Measurements from ENCODE around the gene TNFAIP3.
A peak's percentile ranks its signal among the peaks of the same experiment; 100 is the strongest.

Gene TNFAIP3

DNA sequence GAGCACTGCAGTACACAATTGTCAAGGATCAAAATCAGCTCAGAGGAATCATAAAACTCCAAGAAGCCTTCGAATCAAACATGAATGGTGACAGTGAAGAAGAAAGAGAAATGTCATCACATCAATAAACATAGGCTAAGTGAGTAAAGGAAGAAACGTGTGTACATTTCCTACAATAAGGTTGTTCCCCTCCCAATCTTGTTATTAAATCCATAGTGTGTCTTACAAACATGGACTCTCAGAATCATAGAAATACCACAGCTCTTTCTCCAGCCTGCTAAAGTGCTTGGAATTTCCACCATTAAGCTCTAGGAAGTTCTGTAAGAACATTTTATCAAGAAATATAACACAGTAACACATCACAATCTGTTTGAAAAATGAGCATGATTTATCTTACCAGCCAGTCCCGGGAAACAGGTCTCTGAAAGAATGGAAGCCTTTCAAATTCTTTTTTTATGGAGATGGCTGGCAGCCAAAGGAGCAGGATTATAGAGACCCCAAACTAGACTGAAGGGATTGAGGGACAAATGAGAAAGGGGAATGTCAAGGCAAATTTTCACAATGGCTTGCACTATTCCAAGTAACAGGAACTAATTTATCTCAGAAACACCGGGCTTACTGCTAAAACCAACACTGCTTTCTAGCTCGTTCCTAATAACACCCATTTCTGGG is 4.5 kb upstream of the TNFAIP3 start:
- Histone ChIP-seq H3K36me3 (ENCODE audit: control insufficient read depth, insufficient read depth, low read length) (no peaks in the 10 kb centered on the region), H3K9me3 (ENCODE audit: control insufficient read depth, low read length) (no peaks in the 10 kb centered on the region), H3K4me1 (ENCODE audit: control insufficient read depth, insufficient read depth, low read length) (peaks cover 13% of the 10 kb centered on the region), H3K4me3 (ENCODE audit: insufficient read depth, low read depth, low read length) (no peak overlapping the region), H3K27ac (ENCODE audit: insufficient read depth, low read depth, low read length, poor library complexity, severe bottlenecking) (no peak overlapping the region), H3K27me3 (ENCODE audit: control insufficient read depth, insufficient read depth, low read length, poor library complexity, severe bottlenecking) (peaks cover 4% of the 10 kb centered on the region)
- 82 to 88% methylated on average over 4 to 5 of the region's 5 CpGs for WGBS, 2 experiments

DNA sequence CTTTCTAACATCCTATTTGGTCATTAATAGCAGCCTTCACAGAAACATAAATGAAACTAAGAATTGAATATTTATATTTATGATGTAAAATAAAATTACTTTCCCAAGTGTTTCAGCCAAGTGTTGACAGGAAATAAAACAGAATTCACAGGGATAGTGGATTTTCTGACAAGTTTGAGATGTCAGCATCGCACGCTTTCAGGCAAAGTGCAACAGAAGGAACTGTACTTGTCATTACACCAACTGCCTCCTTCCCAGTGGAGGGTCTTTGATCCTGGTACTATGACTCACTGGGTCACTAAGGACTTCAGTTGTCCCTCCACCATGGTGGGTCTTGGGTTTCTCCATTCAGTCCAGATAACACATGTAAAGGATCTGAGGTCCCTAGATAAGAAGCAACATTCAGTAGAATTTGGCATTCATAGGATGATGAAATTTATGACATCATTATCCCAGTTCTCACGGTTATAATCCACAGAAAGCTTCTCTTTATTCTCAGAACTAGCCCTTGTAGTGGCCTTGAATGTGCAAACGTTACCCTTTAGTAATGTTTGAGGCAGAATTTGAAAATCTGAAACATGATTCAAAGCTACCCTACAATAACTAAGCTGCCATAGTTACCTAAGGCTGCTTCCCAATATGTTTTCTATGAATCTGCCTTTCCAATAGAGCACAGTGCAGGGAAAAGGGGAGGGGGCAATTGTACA is 3.8 kb upstream of the TNFAIP3 start:
- H3K27ac ChIP-seq (ENCODE audit: insufficient read depth, low read depth, low read length, poor library complexity, severe bottlenecking): no peak overlapping the region
- peaks cover 13% of the 10 kb centered on the region for H3K4me1 ChIP-seq (ENCODE audit: control insufficient read depth, insufficient read depth, low read length)
- H3K4me3 ChIP-seq (ENCODE audit: insufficient read depth, low read depth, low read length): no peak overlapping the region
- no peaks in the 10 kb centered on the region for H3K36me3 ChIP-seq (ENCODE audit: control insufficient read depth, insufficient read depth, low read length)
- peaks cover 11% of the 10 kb centered on the region for H3K27me3 ChIP-seq (ENCODE audit: control insufficient read depth, insufficient read depth, low read length, poor library complexity, severe bottlenecking)
- 95 to 96% methylated on average over 3 to 4 of the region's 4 CpGs for WGBS, 2 experiments
- H3K9me3 ChIP-seq (ENCODE audit: control insufficient read depth, low read length): no peaks in the 10 kb centered on the region

DNA sequence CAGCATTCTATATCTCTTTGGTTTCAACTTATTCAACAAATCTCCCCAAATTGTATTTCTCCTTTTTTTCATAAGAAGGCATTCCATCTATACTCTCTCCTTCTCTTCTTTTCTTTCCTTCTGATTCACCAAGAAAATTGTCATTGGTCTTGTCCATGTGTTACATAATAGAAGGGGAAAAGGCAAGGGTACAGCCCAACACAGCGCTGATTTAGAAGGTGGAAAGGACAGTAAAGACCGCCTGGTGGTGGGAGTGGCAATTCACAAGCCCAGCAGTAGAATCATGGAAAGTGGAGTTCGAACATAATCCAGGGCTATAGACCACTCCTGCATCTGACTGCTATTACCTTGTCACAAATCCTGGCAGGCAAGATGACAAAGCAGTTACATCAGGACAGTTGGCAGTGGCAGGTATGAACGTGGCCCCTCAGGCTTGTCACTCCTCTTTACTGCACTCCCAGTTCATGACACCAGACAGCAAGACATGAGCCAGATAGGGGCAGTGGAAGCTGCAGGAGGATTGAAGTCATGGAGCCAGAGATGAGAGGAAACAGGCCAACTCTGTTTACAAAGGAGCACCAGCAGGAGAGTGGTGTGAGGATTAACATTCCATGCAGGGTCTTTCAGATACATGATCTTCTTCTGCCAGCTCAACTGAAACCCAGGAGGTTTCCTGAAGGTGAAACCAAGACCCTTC is 2.1 kb upstream of the TNFAIP3 start:
- H3K27ac ChIP-seq (ENCODE audit: insufficient read depth, low read depth, low read length, poor library complexity, severe bottlenecking): no peak overlapping the region
- 74 to 76% methylated on average over 4 of the region's 4 CpGs for WGBS, 2 experiments

DNA sequence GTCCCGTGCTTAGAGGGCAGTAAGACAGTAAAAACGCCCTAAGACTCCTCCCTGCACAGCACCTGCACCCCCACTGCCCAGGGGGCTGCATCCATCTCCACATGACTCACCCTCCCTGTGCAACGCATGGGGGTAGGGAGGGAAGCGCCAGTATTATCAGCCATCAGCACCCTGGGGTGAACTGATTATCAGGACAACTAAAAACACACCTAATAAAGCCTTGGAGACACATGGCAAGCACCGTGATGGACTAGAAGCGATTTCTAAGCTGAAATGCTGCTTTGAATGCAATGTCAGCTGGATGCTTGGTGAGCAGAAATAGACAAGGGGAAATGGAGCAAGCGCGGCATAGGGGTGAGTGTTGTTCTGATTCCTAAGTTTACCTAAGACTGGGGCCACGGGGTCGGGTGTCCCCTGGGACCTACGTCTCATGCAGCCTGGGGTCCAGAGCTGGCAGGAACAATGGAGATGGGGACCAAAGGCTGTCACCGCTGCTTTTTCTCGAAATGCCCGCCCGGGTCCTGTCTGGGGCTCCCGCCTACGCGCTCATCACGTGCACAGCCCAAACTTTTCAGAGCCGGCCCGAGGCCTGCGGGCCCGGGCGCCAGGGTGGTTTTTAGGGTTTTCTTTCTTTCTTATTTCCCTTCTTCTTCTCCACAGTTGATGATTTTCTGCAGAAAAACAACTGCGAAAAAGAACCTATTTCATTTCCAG is 702 bp upstream of the TNFAIP3 start:
- Histone ChIP-seq H3K4me3 (ENCODE audit: insufficient read depth, low read depth, low read length) (peak overlapping the region; percentile 74), H3K36me3 (ENCODE audit: control insufficient read depth, insufficient read depth, low read length) (no peaks in the 10 kb centered on the region), H3K9me3 (ENCODE audit: control insufficient read depth, low read length) (no peaks in the 10 kb centered on the region), H3K27ac (ENCODE audit: insufficient read depth, low read depth, low read length, poor library complexity, severe bottlenecking) (no peak overlapping the region), H3K27me3 (ENCODE audit: control insufficient read depth, insufficient read depth, low read length, poor library complexity, severe bottlenecking) (peaks cover 18% of the 10 kb centered on the region), H3K4me1 (ENCODE audit: control insufficient read depth, insufficient read depth, low read length) (peaks cover 11% of the 10 kb centered on the region)
- 7 to 9% methylated on average over 25 of the region's 25 CpGs for WGBS, 2 experiments

More for the DNA sequence above, 2.1 kb upstream of the TNFAIP3 start:
- H3K36me3 ChIP-seq (ENCODE audit: control insufficient read depth, insufficient read depth, low read length): no peaks in the 10 kb centered on the region
- peaks cover 13% of the 10 kb centered on the region for H3K4me1 ChIP-seq (ENCODE audit: control insufficient read depth, insufficient read depth, low read length)
- H3K4me3 ChIP-seq (ENCODE audit: insufficient read depth, low read depth, low read length): no peak overlapping the region
- peaks cover 18% of the 10 kb centered on the region for H3K27me3 ChIP-seq (ENCODE audit: control insufficient read depth, insufficient read depth, low read length, poor library complexity, severe bottlenecking)
- H3K9me3 ChIP-seq (ENCODE audit: control insufficient read depth, low read length): no peaks in the 10 kb centered on the region

DNA sequence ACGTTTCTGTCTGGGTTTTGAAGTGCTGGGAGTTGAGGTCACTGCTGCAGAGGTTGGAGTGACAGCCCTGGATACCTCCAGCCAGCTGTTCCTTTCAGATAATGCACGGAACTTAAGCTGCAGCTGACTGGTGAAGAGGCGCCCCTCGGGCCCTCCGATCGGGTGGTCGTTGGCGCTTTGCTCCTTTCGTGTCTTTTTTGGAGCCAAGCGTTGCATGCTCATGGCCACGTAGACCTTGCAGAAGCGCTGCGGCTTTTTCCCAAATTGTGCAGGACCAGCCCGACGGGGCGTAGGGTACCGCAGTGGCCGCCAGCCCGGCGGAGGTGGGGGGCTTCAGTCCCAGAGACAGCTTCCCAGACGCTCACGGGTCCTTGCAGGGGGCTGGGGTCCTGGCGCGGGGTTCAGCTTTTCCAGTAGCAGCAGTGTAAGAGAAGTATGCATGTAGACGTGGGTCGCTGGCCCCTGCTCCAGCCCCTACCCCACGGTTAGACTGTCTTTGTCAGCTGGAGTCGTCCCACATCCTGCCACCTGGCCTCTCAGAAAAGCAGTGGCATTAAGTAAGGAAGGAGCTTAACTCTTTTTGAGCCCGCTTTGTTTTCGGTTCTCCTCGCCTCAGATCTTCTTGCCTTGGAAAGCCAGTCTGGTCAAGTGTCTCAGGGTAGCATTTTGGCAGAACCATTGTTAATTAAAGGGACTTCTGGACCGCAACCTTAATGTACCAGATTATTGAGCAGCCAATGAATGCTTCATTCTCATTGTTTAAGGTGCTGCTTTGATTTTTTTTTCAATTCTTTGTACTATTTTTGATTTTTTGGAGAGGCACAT is 838 bp downstream of the TNFAIP3 start:
- H3K4me1 ChIP-seq (ENCODE audit: control insufficient read depth, insufficient read depth, low read length): peaks cover 11% of the 10 kb centered on the region
- peaks cover 18% of the 10 kb centered on the region for H3K27me3 ChIP-seq (ENCODE audit: control insufficient read depth, insufficient read depth, low read length, poor library complexity, severe bottlenecking)
- no peak overlapping the region for H3K27ac ChIP-seq (ENCODE audit: insufficient read depth, low read depth, low read length, poor library complexity, severe bottlenecking)
- H3K4me3 ChIP-seq (ENCODE audit: insufficient read depth, low read depth, low read length): peak overlapping the region; percentile 74
- H3K9me3 ChIP-seq (ENCODE audit: control insufficient read depth, low read length): no peaks in the 10 kb centered on the region
- no peaks in the 10 kb centered on the region for H3K36me3 ChIP-seq (ENCODE audit: control insufficient read depth, insufficient read depth, low read length)
- WGBS, 2 experiments: 6% methylated on average over 32 of the region's 32 CpGs

DNA sequence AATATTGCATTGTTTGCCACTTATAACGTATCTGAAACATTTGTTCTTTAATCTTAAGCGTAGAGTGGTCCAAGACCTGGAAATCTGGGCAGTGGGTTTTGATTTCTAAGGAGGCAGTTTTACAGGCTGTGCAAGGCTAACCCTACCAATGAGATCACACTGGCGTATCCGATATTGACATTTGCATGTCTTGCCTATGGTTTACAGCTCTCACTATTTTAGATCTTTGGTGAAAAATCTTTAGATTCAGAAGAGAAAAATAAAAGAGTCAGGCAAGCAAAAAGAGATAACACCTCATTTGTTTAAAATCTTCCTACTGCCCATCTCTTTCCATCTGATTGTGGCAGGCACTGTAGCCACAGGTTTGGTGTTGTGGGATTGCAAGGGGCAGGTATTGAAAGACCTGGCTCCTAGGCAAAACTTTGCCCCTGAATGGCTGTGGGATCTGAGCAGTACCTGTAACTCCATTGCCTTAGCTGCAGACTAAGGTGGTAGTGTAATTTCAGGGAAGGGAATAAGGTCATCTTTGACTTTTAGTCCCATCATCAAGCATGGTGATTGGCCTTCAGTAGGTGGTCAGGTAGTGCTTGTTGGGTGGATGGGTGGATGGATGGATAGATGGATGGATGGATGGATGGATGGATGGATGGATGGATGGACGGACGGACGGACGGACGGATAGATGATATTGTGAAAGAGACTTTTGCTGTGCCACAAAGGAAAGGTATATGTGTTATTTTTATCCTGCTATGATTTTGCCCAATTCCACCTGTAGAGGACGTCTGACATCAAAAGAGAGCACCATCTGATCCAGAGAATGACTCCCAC is 1.9 kb downstream of the TNFAIP3 start:
- Histone ChIP-seq H3K27me3 (ENCODE audit: control insufficient read depth, insufficient read depth, low read length, poor library complexity, severe bottlenecking) (peaks cover 18% of the 10 kb centered on the region), H3K9me3 (ENCODE audit: control insufficient read depth, low read length) (no peaks in the 10 kb centered on the region), H3K4me1 (ENCODE audit: control insufficient read depth, insufficient read depth, low read length) (peaks cover 11% of the 10 kb centered on the region), H3K36me3 (ENCODE audit: control insufficient read depth, insufficient read depth, low read length) (no peaks in the 10 kb centered on the region), H3K4me3 (ENCODE audit: insufficient read depth, low read depth, low read length) (no peak overlapping the region), H3K27ac (ENCODE audit: insufficient read depth, low read depth, low read length, poor library complexity, severe bottlenecking) (no peak overlapping the region)
- 80 to 82% methylated on average over 10 of the region's 10 CpGs for whole genome bisulfite sequencing, 2 experiments

DNA sequence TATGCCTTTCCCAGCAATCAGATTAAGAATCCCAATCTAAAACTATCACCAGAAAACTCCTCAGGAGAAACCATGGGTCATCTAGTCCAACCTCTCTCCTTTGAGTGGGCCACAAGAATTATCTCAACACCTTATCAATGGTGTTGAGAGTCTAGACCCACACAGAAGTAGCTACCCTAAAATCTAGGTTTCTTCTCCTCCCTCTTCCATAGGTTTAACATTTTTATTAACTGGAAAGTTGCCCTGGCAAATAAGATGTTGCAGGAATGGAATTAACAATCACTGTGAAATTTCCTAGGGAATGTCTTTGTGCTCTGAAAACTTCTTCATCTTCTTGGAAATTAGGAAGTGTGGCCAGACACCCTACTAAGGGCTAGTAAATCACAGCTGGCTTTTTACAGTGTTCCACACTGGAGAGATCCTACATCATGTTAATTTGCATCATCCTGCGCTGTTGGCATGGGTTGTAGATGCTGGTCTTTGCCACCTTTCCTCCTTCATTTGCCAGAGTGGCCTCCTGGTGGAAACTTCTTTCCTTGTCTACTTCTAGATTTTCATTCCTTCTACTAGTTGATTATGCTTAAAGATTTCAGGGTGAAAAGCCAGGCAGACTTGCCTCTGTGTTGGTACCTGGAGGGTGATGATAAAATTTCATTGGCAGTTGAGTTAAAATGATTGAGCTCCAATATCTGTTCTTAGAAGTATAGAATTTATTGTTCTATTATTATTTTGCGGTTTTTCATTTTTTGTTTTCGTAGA is 2.7 kb downstream of the TNFAIP3 start:
- Histone ChIP-seq H3K4me1 (ENCODE audit: control insufficient read depth, insufficient read depth, low read length) (peaks cover 11% of the 10 kb centered on the region), H3K9me3 (ENCODE audit: control insufficient read depth, low read length) (no peaks in the 10 kb centered on the region), H3K4me3 (ENCODE audit: insufficient read depth, low read depth, low read length) (no peak overlapping the region), H3K27me3 (ENCODE audit: control insufficient read depth, insufficient read depth, low read length, poor library complexity, severe bottlenecking) (peaks cover 18% of the 10 kb centered on the region), H3K27ac (ENCODE audit: insufficient read depth, low read depth, low read length, poor library complexity, severe bottlenecking) (no peak overlapping the region), H3K36me3 (ENCODE audit: control insufficient read depth, insufficient read depth, low read length) (no peaks in the 10 kb centered on the region)
- 92 to 95% methylated on average over 3 of the region's 3 CpGs for WGBS, 2 experiments

DNA sequence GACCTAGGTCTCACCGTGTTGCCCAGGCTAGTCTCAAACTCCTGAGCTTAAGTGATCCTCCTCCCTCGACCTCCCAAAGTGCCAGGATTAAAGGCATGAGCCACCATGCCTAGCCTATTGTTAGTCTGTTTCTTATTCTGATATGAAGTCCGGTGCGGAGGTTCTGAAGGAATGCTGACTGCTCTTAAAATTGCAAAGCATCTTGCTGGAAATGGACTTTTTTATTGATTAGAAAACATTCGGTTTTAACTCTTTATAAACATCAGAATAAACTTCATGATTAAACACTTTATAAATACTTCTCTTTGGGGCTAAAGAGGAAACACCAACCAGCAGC is 3.2 kb downstream of the TNFAIP3 start:
- Histone ChIP-seq H3K36me3 (ENCODE audit: control insufficient read depth, insufficient read depth, low read length) (peaks cover 2% of the 10 kb centered on the region), H3K4me1 (ENCODE audit: control insufficient read depth, insufficient read depth, low read length) (peaks cover 9% of the 10 kb centered on the region), H3K9me3 (ENCODE audit: control insufficient read depth, low read length) (no peaks in the 10 kb centered on the region), H3K4me3 (ENCODE audit: insufficient read depth, low read depth, low read length) (no peak overlapping the region), H3K27ac (ENCODE audit: insufficient read depth, low read depth, low read length, poor library complexity, severe bottlenecking) (no peak overlapping the region), H3K27me3 (ENCODE audit: control insufficient read depth, insufficient read depth, low read length, poor library complexity, severe bottlenecking) (peaks cover 18% of the 10 kb centered on the region)
- WGBS, 2 experiments: 91 to 94% methylated on average over 4 to 5 of the region's 5 CpGs

All from ectodermal cell (in vitro differentiated cells).